ENCODE results near the gene ME1.

The ME1 gene

GRCh38 chr6:83385473-83385872 is 45.4 kb downstream of the ME1 start:
- H3K9me3 ChIP-seq (replicated peaks in 1 of 2; ENCODE audit: control insufficient read depth in 2 of 2, insufficient read depth in 1 of 2, low read depth in 1 of 2, low read length in 2 of 2): no peaks in the 10 kb centered on the region
- H3K4me1 ChIP-seq (ENCODE audit: control insufficient read depth in 2 of 2, insufficient read depth in 1 of 2, low read depth in 1 of 2, low read length in 2 of 2): no peaks in the 10 kb centered on the region
- no peak overlapping the region for H2BK12ac ChIP-seq (ENCODE audit: low read length)
- H3K23ac ChIP-seq (ENCODE audit: low read depth, low read length, poor library complexity): no peak overlapping the region
- no CpG with 5 or more reads among the region's 3 CpGs for WGBS, 2 donors (ENCODE audit: extremely low coverage in 2 of 2, insufficient read length in 2 of 2, insufficient replicate concordance in 1 of 2)
- H3K27ac ChIP-seq (replicated peaks; ENCODE audit: low read length): no peak overlapping the region
- no peak overlapping the region for H3K9ac ChIP-seq (ENCODE audit: low read depth, low read length, poor library complexity)
- H2AK5ac ChIP-seq (ENCODE audit: low read depth, low read length): no peak overlapping the region
- H3K4ac ChIP-seq (ENCODE audit: low read length): no peak overlapping the region
- H2BK120ac ChIP-seq (ENCODE audit: low read depth, low read length): no peak overlapping the region
- no peak overlapping the region for H3K4me3 ChIP-seq (ENCODE audit: low read length in 2 of 2)
- no peak overlapping the region for H2AFZ ChIP-seq (ENCODE audit: low read length)
- H3K18ac ChIP-seq (ENCODE audit: low read length): no peak overlapping the region
- no peak overlapping the region for H3K14ac ChIP-seq (ENCODE audit: low read length)
- no peak overlapping the region for H3K4me2 ChIP-seq (ENCODE audit: insufficient read depth, low read length, poor library complexity, severe bottlenecking)
- H4K91ac ChIP-seq (ENCODE audit: low read depth, low read length, poor library complexity): no peak overlapping the region
- no peaks in the 10 kb centered on the region for H3K36me3 ChIP-seq (replicated peaks in 1 of 2; ENCODE audit: control insufficient read depth in 2 of 2, insufficient read depth in 2 of 2, low read length in 2 of 2)
- H2BK5ac ChIP-seq (ENCODE audit: low read length): no peak overlapping the region
- no peak overlapping the region for H4K8ac ChIP-seq (ENCODE audit: low read depth, low read length)
- no peaks in the 10 kb centered on the region for H3K27me3 ChIP-seq (ENCODE audit: control insufficient read depth in 3 of 3, insufficient read depth in 3 of 3, low read depth in 1 of 3, low read length in 3 of 3)
- no peak for DNase-seq (ENCODE audit: low spot score)
- H2BK15ac ChIP-seq (ENCODE audit: low read length): no peak overlapping the region
- no peaks in the 10 kb centered on the region for H3K79me1 ChIP-seq (ENCODE audit: low read depth, low read length)

DNA sequence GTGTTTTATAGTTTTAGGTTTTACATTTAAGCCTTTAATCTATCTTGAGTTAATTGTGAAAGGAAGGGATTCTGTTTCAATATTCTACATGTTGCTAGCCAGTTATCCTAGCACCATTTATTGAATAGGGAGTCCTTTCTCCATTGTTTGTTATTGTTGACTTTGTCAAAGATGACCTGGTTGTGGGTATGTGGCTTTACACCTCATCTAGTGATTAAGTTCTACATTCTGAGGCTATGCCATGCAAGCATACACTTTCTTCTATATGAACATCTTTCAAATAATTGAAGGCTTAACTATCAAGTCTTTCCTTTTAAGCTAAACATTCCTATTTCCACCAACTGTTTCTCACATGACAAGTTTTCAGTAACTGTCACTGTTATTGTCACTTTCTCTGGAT is 46.1 kb downstream of the ME1 start:
- Histone ChIP-seq H2AFZ (ENCODE audit: low read length) (no peak overlapping the region), H4K8ac (ENCODE audit: low read depth, low read length) (no peak overlapping the region), H3K14ac (ENCODE audit: low read length) (no peak overlapping the region), H4K91ac (ENCODE audit: low read depth, low read length, poor library complexity) (no peak overlapping the region), H3K18ac (ENCODE audit: low read length) (no peak overlapping the region), H3K4me3 (ENCODE audit: low read length in 2 of 2) (no peak overlapping the region), H3K9ac (ENCODE audit: low read depth, low read length, poor library complexity) (no peak overlapping the region), H3K79me1 (ENCODE audit: low read depth, low read length) (no peaks in the 10 kb centered on the region), H2BK15ac (ENCODE audit: low read length) (no peak overlapping the region), H2BK5ac (ENCODE audit: low read length) (no peak overlapping the region), H3K27ac (replicated peaks; ENCODE audit: low read length) (no peak overlapping the region), H3K4ac (ENCODE audit: low read length) (no peak overlapping the region), H3K36me3 (replicated peaks in 1 of 2; ENCODE audit: control insufficient read depth in 2 of 2, insufficient read depth in 2 of 2, low read length in 2 of 2) (no peaks in the 10 kb centered on the region), H3K4me2 (ENCODE audit: insufficient read depth, low read length, poor library complexity, severe bottlenecking) (no peak overlapping the region), H3K4me1 (ENCODE audit: control insufficient read depth in 2 of 2, insufficient read depth in 1 of 2, low read depth in 1 of 2, low read length in 2 of 2) (no peaks in the 10 kb centered on the region), H2BK120ac (ENCODE audit: low read depth, low read length) (no peak overlapping the region), H3K27me3 (ENCODE audit: control insufficient read depth in 3 of 3, insufficient read depth in 3 of 3, low read depth in 1 of 3, low read length in 3 of 3) (no peaks in the 10 kb centered on the region), H3K9me3 (replicated peaks in 1 of 2; ENCODE audit: control insufficient read depth in 2 of 2, insufficient read depth in 1 of 2, low read depth in 1 of 2, low read length in 2 of 2) (no peaks in the 10 kb centered on the region), H2AK5ac (ENCODE audit: low read depth, low read length) (no peak overlapping the region), H2BK12ac (ENCODE audit: low read length) (no peak overlapping the region), H3K23ac (ENCODE audit: low read depth, low read length, poor library complexity) (no peak overlapping the region)
- DNase-seq (ENCODE audit: low spot score): no peak

GRCh38 chr6:83381949-83382348 is 48.9 kb downstream of the ME1 start:
- Histone ChIP-seq H3K14ac (ENCODE audit: low read length) (no peak overlapping the region), H3K9me3 (replicated peaks in 1 of 2; ENCODE audit: control insufficient read depth in 2 of 2, insufficient read depth in 1 of 2, low read depth in 1 of 2, low read length in 2 of 2) (no peaks in the 10 kb centered on the region), H2BK5ac (ENCODE audit: low read length) (no peak overlapping the region), H2AFZ (ENCODE audit: low read length) (no peak overlapping the region), H3K9ac (ENCODE audit: low read depth, low read length, poor library complexity) (no peak overlapping the region), H3K27ac (replicated peaks; ENCODE audit: low read length) (no peak overlapping the region), H2AK5ac (ENCODE audit: low read depth, low read length) (no peak overlapping the region), H3K27me3 (ENCODE audit: control insufficient read depth in 3 of 3, insufficient read depth in 3 of 3, low read depth in 1 of 3, low read length in 3 of 3) (no peaks in the 10 kb centered on the region), H3K4me1 (ENCODE audit: control insufficient read depth in 2 of 2, insufficient read depth in 1 of 2, low read depth in 1 of 2, low read length in 2 of 2) (no peaks in the 10 kb centered on the region), H2BK15ac (ENCODE audit: low read length) (no peak overlapping the region), H2BK12ac (ENCODE audit: low read length) (no peak overlapping the region), H3K23ac (ENCODE audit: low read depth, low read length, poor library complexity) (no peak overlapping the region), H2BK120ac (ENCODE audit: low read depth, low read length) (no peak overlapping the region), H3K4me3 (ENCODE audit: low read length in 2 of 2) (no peak overlapping the region), H4K91ac (ENCODE audit: low read depth, low read length, poor library complexity) (no peak overlapping the region), H4K8ac (ENCODE audit: low read depth, low read length) (no peak overlapping the region), H3K4ac (ENCODE audit: low read length) (no peak overlapping the region), H3K4me2 (ENCODE audit: insufficient read depth, low read length, poor library complexity, severe bottlenecking) (no peak overlapping the region), H3K79me1 (ENCODE audit: low read depth, low read length) (no peaks in the 10 kb centered on the region), H3K18ac (ENCODE audit: low read length) (no peak overlapping the region), H3K36me3 (replicated peaks in 1 of 2; ENCODE audit: control insufficient read depth in 2 of 2, insufficient read depth in 2 of 2, low read length in 2 of 2) (no peaks in the 10 kb centered on the region)
- WGBS, 2 donors (ENCODE audit: extremely low coverage in 2 of 2, insufficient read length in 2 of 2, insufficient replicate concordance in 1 of 2): no CpG with 5 or more reads among the region's 2 CpGs
- no peak for DNase-seq (ENCODE audit: low spot score)

- Histone ChIP-seq H2BK5ac (ENCODE audit: low read length) (no peak overlapping the region), H3K27ac (replicated peaks; ENCODE audit: low read length) (no peak overlapping the region), H3K4ac (ENCODE audit: low read length) (no peak overlapping the region), H3K4me3 (ENCODE audit: low read length in 2 of 2) (no peak overlapping the region), H3K18ac (ENCODE audit: low read length) (no peak overlapping the region), H2BK120ac (ENCODE audit: low read depth, low read length) (no peak overlapping the region), H3K27me3 (ENCODE audit: control insufficient read depth in 3 of 3, insufficient read depth in 3 of 3, low read depth in 1 of 3, low read length in 3 of 3) (no peaks in the 10 kb centered on the region), H3K9me3 (replicated peaks in 1 of 2; ENCODE audit: control insufficient read depth in 2 of 2, insufficient read depth in 1 of 2, low read depth in 1 of 2, low read length in 2 of 2) (no peaks in the 10 kb centered on the region), H3K4me2 (ENCODE audit: insufficient read depth, low read length, poor library complexity, severe bottlenecking) (no peak overlapping the region), H3K79me1 (ENCODE audit: low read depth, low read length) (no peaks in the 10 kb centered on the region), H3K14ac (ENCODE audit: low read length) (no peak overlapping the region), H3K9ac (ENCODE audit: low read depth, low read length, poor library complexity) (no peak overlapping the region), H2AK5ac (ENCODE audit: low read depth, low read length) (no peak overlapping the region), H3K4me1 (ENCODE audit: control insufficient read depth in 2 of 2, insufficient read depth in 1 of 2, low read depth in 1 of 2, low read length in 2 of 2) (no peaks in the 10 kb centered on the region), H4K8ac (ENCODE audit: low read depth, low read length) (no peak overlapping the region), H2AFZ (ENCODE audit: low read length) (no peak overlapping the region), H2BK15ac (ENCODE audit: low read length) (no peak overlapping the region), H2BK12ac (ENCODE audit: low read length) (no peak overlapping the region), H4K91ac (ENCODE audit: low read depth, low read length, poor library complexity) (no peak overlapping the region), H3K36me3 (replicated peaks in 1 of 2; ENCODE audit: control insufficient read depth in 2 of 2, insufficient read depth in 2 of 2, low read length in 2 of 2) (no peaks in the 10 kb centered on the region), H3K23ac (ENCODE audit: low read depth, low read length, poor library complexity) (no peak overlapping the region)
- no peak for DNase-seq (ENCODE audit: low spot score)
These were observed 52.0 kb downstream of the ME1 start for GRCh38 chr6:83378621-83379388.

All from neuronal stem cell (in vitro differentiated cells).